ENCODE data around the gene RICTOR. TPM values are rescaled to one million over a fixed set of nuclear protein-coding genes. Genes with fewer than 3 reads are reported as not detected.

RICTOR gene
- total RNA-seq, 1 donor = 39.3 TPM

DNA sequence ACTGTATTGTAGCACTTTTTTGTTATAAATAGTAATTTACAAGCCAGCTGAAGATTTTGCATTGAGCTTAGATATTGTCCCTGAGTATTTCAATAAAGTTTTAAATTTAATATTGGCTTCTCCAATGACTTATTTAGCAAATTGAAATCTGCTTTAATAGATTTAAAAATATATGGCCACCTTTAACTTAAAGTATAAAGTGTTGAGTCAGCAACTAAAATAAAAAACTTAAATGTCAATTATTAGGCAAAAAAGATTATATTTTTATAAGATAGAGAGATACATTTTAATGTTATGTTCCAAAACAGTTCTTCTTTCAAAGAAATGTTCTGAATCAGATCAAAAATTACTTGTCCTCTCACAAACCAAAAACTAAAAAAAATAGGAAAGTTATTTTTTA lies 167.7 kb downstream of the RICTOR start:
- DNase-seq (ENCODE audit: low read depth in 2 of 3, low spot score in 2 of 3) = no peak

DNA sequence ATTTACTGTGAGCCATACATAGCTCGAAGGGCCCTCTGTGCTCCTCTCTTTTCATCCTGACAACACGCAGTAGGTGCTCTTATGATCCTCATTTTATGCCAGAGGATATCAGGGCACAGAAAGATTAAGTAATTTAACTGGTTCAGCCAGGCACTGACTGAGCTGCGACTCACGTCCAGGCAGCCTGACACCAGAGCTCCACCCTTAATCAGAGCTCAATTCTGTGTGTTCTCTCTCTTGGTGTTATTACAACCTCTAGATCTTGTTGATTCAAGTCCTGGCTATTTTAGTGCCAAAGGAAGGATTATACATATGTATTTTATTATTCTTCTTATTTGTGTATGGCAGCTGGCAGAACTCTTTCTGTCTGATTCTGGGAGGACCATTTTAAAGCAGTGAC lies 168.7 kb downstream of the RICTOR start:
- no peak for DNase-seq (ENCODE audit: low read depth in 2 of 3, low spot score in 2 of 3)

GRCh38 chr5:38899936-38900335 lies 174.3 kb downstream of the RICTOR start:
- no peak for DNase-seq (ENCODE audit: low read depth in 2 of 3, low spot score in 2 of 3)

DNA sequence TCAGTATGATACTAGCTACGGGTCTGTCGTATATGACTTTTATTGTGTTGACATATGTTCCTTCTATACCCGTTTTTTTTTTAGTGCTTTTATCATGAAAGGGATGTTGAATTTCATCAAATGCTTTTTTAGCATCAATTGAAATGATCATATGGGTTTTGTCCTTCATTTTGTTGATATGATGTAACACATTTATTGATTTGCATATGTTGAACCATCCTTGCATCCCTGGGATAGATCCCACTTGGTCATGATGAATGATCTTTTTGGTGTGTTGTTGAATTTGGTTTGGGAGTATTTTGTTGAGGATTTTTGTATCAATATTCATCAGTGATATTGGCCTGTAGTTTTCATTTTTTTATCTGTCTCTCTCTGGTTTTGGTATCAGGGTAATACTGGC lies 177.4 kb downstream of the RICTOR start:
- DNase-seq (ENCODE audit: low read depth in 2 of 3, low spot score in 2 of 3) = no peak

- no peak for DNase-seq (ENCODE audit: low read depth in 2 of 3, low spot score in 2 of 3)
Measured at GRCh38 chr5:38892363-38892762, 181.8 kb downstream of the RICTOR start.

- DNase-seq (ENCODE audit: low read depth in 2 of 3, low spot score in 2 of 3) = no peak
Measured at GRCh38 chr5:38891563-38891962, 182.6 kb downstream of the RICTOR start.

DNA sequence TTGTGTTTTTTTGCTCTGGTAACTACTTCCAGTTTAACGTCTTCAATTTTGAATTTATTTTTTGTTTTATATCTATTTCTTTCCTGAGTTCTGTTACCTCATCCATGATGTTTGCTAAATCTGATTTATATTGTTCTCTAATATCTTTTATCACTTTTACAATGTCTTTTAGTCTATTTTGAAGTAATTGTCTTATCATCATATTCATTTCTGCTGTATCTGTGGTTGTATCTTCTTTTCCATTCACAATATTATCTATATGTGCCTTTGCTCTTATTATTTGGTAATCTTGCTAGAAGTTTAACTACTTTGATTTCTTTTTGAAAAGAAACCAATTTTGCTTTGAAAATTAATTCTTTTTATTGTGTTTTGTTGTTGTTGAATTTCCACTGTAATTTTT lies 184.8 kb downstream of the RICTOR start:
- DNase-seq (ENCODE audit: low read depth in 2 of 3, low spot score in 2 of 3) = no peak

- DNase-seq (ENCODE audit: low read depth in 2 of 3, low spot score in 2 of 3) = no peak
Measured at GRCh38 chr5:38888041-38888440, 186.2 kb downstream of the RICTOR start.

Small RNA genes lying within 50 kb of the gene (small RNA-seq; reads per million reads assigned to genes)
- not detected for gene AIG1P1

Other genes starting within 250 kb of the RICTOR start
- under 0.01 TPM for gene OSMR, start 228.4 kb downstream of the RICTOR start, total RNA-seq
- gene FYB1, start 145.2 kb upstream of the RICTOR start, total RNA-seq = 1.6 TPM

Measured in hematopoietic multipotent progenitor cell (in vitro differentiated cells).